AG09309 (cell line): Measurements from ENCODE around the gene C1QA.

ENCODE experiments used
- DNase-seq: peaks from one replicate; pipeline ENCODE4 v3.0.0-alpha.2; 2010; ENCODE audit warnings: low read depth
- H3K4me3 ChIP-seq: 2 replicates; pipeline ENCODE4 v1.5.1; 2011; ENCODE audit warnings: mild to moderate bottlenecking, low read depth, low read length, moderate library complexity; ENCODE audit not compliant: control insufficient read depth
- TF ChIP-seq, protein P1 (sequence below): IDR thresholded peaks from 2 replicates; pipeline ENCODE4 v1.5.1; 2011; ENCODE audit warnings: mild to moderate bottlenecking, low read depth, low read length, inconsistent platforms; ENCODE audit not compliant: insufficient read depth, control insufficient read depth; ENCODE audit errors: missing control alignments

C1QA gene

DNA sequence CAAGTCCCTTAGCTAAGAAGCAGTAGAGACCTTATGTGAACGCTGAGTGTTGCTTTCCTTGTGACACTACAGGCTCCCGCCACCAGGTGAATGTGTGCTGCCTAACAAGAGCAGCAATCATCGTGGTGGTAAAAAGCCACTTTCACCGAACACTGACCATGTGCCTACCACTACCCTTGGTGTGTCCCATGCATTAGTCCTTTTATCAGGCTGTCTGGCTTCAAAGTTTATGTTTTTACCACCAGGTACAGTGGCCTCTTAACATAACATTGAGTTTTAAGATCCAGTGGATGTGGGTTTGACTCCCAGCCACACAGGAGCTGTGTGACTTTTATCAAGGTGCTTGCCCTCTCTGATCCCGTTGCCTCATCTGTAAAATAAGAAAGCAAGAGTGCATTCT is 18.3 kb downstream of the C1QA start:
- TF ChIP-seq, protein P1, sequence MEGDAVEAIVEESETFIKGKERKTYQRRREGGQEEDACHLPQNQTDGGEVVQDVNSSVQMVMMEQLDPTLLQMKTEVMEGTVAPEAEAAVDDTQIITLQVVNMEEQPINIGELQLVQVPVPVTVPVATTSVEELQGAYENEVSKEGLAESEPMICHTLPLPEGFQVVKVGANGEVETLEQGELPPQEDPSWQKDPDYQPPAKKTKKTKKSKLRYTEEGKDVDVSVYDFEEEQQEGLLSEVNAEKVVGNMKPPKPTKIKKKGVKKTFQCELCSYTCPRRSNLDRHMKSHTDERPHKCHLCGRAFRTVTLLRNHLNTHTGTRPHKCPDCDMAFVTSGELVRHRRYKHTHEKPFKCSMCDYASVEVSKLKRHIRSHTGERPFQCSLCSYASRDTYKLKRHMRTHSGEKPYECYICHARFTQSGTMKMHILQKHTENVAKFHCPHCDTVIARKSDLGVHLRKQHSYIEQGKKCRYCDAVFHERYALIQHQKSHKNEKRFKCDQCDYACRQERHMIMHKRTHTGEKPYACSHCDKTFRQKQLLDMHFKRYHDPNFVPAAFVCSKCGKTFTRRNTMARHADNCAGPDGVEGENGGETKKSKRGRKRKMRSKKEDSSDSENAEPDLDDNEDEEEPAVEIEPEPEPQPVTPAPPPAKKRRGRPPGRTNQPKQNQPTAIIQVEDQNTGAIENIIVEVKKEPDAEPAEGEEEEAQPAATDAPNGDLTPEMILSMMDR = no peak
- DNase-seq = no peak
- H3K4me3 ChIP-seq = no peak overlapping the region

DNA sequence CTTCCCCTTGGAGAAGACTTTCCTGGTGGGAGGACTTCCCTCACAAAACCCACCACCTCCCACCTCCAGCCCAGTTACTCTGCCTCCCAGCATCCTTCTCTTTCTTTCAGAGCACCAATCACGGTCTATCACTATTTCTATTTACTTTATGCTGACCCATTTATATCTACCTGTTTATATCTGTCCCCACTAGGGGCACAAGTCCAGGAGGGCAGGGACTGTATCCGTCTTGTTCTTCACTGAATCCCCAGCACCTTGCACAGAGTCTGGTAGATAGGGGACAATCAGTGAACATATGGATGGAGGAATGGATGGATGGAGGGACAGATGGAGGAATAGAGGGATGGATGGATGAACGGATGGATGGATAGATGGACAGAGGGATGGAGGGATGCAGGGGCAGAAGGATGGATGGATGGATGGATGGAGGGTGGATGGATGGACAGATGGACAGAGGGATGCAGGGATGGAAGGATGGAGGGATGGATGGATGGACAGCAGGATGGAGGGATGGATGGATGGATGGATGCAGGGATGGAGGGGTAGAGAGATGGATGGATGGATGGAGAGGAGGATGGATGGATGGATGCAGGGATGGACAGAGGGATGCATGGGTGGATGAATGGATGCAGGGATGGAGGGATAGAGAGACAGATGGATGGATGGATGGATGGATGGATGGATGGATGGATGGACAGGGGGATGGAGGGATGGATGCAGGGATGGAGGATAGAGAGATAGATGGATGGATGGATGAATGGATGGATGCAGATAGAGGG is 22.1 kb downstream of the C1QA start:
- DNase-seq = no peak
- no peak overlapping the region for H3K4me3 ChIP-seq
- TF ChIP-seq, protein P1 = no peak

DNA sequence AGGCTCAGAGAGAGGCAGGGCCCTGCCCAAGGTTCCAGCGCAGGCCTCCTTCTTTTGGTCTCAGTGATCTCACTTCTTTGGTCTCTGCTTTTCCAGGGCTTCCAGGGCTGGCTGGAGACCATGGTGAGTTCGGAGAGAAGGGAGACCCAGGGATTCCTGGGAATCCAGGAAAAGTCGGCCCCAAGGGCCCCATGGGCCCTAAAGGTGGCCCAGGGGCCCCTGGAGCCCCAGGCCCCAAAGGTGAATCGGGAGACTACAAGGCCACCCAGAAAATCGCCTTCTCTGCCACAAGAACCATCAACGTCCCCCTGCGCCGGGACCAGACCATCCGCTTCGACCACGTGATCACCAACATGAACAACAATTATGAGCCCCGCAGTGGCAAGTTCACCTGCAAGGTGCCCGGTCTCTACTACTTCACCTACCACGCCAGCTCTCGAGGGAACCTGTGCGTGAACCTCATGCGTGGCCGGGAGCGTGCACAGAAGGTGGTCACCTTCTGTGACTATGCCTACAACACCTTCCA is 24.4 kb downstream of the C1QA start:
- no peak for DNase-seq
- H3K4me3 ChIP-seq = no peak overlapping the region
- TF ChIP-seq, protein P1 = no peak

DNA sequence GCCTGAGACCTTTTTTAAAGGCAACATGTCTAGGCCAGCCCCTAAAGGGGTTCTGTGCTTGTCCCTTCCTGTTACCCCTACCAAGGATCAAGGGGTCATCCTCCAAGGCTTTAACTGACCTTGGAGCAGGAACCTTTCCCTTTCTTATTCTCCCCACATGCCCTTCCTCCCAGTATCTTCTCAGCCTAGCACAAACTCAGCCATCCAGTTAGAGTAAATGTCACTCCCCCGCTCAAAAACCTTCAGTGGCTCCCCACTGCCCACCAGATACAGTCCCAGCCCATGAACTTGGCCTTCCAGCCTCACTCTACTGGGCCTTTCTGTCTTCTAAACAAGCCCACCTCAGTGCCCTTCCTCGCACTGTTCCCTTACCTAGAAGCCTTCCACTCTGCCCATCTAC is 25.5 kb downstream of the C1QA start:
- TF ChIP-seq, protein P1 = no peak
- DNase-seq = no peak
- no peak overlapping the region for H3K4me3 ChIP-seq

DNA sequence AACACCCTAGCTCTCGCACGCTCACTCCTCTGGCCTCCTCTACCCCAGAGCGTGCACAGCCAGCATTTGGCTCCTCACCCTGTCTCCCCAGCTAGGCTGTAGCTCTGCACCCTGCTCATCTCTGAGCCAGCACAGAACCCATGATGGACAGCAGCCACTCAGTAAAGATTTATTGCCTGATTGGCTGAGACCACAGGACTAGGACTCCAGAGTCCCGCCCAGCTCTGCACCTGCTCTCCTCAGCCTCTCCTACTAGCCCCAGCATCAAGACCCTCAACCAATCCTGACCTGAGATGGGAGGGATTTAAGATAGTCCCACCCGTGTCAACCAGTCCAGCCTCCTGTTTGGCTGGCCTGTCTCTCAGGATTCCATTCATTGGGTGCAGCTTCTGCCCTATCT is 25.9 kb downstream of the C1QA start:
- no peak overlapping the region for H3K4me3 ChIP-seq
- TF ChIP-seq, protein P1 = no peak
- DNase-seq = no peak

DNA sequence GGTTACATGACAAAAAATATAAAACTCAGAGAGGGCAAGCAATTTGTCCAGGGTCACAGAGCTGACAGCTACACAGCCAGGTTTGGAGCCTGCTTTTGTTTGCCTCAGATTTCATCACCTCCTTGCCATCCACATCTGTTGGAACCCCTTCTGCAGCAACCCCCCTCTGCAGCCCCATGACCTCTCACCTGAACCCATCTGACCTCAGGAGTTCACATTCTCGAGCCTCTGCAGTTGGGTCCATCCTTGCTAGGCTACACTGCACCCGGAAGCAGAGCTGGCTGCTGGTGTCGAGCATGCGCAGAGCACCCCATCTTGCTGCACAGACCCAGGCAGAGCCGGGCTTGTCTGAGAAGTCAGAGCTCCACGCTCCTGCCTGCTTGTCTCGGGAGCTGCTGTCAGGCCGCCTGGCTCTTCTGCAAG is 26.6 kb downstream of the C1QA start:
- no peak for DNase-seq
- TF ChIP-seq, protein P1 = no peak
- no peak overlapping the region for H3K4me3 ChIP-seq
